Keratinocyte (primary cell): ENCODE results near the gene LTBP2. TPM values are rescaled to one million over a fixed set of nuclear protein-coding genes. Genes with fewer than 3 reads are reported as not detected.

Source experiments
- DNase-seq: peaks from one replicate; pipeline ENCODE4 v3.0.0-alpha.2; 2011; ENCODE audit warnings: low read depth, missing footprints, low spot score
- FAIRE-seq: peaks from 2 replicates; lab custom pipeline; 2011; peaks lifted over from hg19 to GRCh38; lab: Jason Lieb, UNC
- H2AFZ ChIP-seq: 2 replicates; pipeline ENCODE4 v1.6.0; 2012; ENCODE audit warnings: low read length, control low read depth, inconsistent platforms; ENCODE audit not compliant: control insufficient read depth
- H3K27ac ChIP-seq: 2 replicates; pipeline ENCODE4 v1.5.1; 2011; ENCODE audit warnings: low read length; ENCODE audit not compliant: control insufficient read depth, insufficient read depth
- H3K27me3 ChIP-seq: 3 replicates; pipeline ENCODE4 v1.6.0; 2011; ENCODE audit warnings: low read length; ENCODE audit not compliant: control insufficient read depth, insufficient read depth; ENCODE audit errors: extremely low read depth
- H3K36me3 ChIP-seq, 2 experiments: 2 replicates in 1 of 2; 3 replicates in 1 of 2; pipeline ENCODE4 v1.5.1; 2011; ENCODE audit warnings: low read length in 2 of 2, mild to moderate bottlenecking in 1 of 2; ENCODE audit not compliant: control insufficient read depth in 2 of 2, insufficient read depth in 2 of 2; ENCODE audit errors: extremely low read depth in 1 of 2
- H3K4me1 ChIP-seq: 3 replicates; pipeline ENCODE4 v1.5.1; 2011; ENCODE audit warnings: low read length; ENCODE audit not compliant: control insufficient read depth, insufficient read depth; ENCODE audit errors: extremely low read depth
- H3K4me2 ChIP-seq: 3 replicates; pipeline ENCODE4 v1.6.0; 2011; ENCODE audit warnings: low read depth, low read length; ENCODE audit not compliant: control insufficient read depth, insufficient read depth; ENCODE audit errors: extremely low read depth
- H3K4me3 ChIP-seq, 3 experiments: fragments of 200-600 bp in 1 of 3; sonication (generic) in 1 of 3; 2 replicates in 2 of 3; 3 replicates in 1 of 3; pipeline ENCODE4 v1.5.1; 2011 to 2016; ENCODE audit warnings: low read length in 3 of 3, mild to moderate bottlenecking in 3 of 3, control low read depth in 2 of 3, inconsistent platforms in 1 of 3, low read depth in 1 of 3, mixed read lengths in 1 of 3, mixed run types in 1 of 3, moderate library complexity in 1 of 3; ENCODE audit not compliant: control insufficient read depth in 2 of 3, insufficient read depth in 2 of 3; ENCODE audit errors: extremely low read depth in 1 of 3
- H3K79me2 ChIP-seq: 2 replicates; pipeline ENCODE4 v1.6.0; 2012; ENCODE audit warnings: low read length; ENCODE audit not compliant: control insufficient read depth, insufficient read depth
- H3K9ac ChIP-seq: 3 replicates; pipeline ENCODE4 v1.6.0; 2011; ENCODE audit warnings: low read length; ENCODE audit not compliant: control insufficient read depth, insufficient read depth; ENCODE audit errors: extremely low read depth
- H3K9me1 ChIP-seq: 3 replicates; pipeline ENCODE4 v1.6.0; 2011; ENCODE audit warnings: low read length; ENCODE audit not compliant: control insufficient read depth, insufficient read depth; ENCODE audit errors: extremely low read depth
- H3K9me3 ChIP-seq: 2 replicates; pipeline ENCODE4 v1.5.1; 2012; ENCODE audit warnings: low read depth, low read length; ENCODE audit not compliant: control insufficient read depth
- H4K20me1 ChIP-seq: 3 replicates; pipeline ENCODE4 v1.6.0; 2011; ENCODE audit warnings: low read length; ENCODE audit not compliant: control insufficient read depth, insufficient read depth; ENCODE audit errors: extremely low read depth
- EZH2 ChIP-seq: IDR thresholded peaks from one replicate; pipeline ENCODE4 v1.6.1; 2012; ENCODE audit warnings: inconsistent platforms, mild to moderate bottlenecking, low read length, moderate library complexity
- dilution Hi-C: fragments of 300-500 bp; cut with MboI; formaldehyde crosslinking; loops from one replicate; pipeline ENCODE4 v1.7.0; 2020; ENCODE audit warnings: low sequenced_read_pairs; ENCODE audit not compliant: extremely low pct_ligation_motif_present
- polyA plus RNA-seq, 5 experiments: library from polyadenylated mRNA; depleted of rRNA in 3 of 5; stranded (reverse) in 3 of 5; stranded (forward) in 1 of 5; unstranded in 1 of 5; fragments of >200 nt; gene quantifications; 1 replicate in 1 of 5; 2 replicates in 3 of 5; 3 replicates in 1 of 5; pipeline versions ENCODE4 v1.2.1 to v1.2.3, GENCODE V29; 2011 to 2012; ENCODE audit warnings: missing spikeins in 2 of 5, low read depth in 1 of 5, low replicate concordance in 1 of 5
- TF ChIP-seq, protein P1 (sequence below), 3 experiments: IDR thresholded peaks in 1 of 3; conservative IDR thresholded peaks in 1 of 3; optimal IDR thresholded peaks in 1 of 3; 2 replicates in 2 of 3; 3 replicates in 1 of 3; pipeline versions ENCODE3 to v1.5.1; 2011; ENCODE audit warnings: low read length in 3 of 3, mild to moderate bottlenecking in 3 of 3, moderate library complexity in 2 of 3, control low read depth in 1 of 3, inconsistent platforms in 1 of 3; ENCODE audit not compliant: insufficient read depth in 2 of 3; ENCODE audit errors: extremely low read depth in 1 of 3

LTBP2 gene
- polyA plus RNA-seq, 1 donor (not counting 4 experiments of a cell fraction or from before 2014, with no cell fraction given) = 23.9 TPM

DNA sequence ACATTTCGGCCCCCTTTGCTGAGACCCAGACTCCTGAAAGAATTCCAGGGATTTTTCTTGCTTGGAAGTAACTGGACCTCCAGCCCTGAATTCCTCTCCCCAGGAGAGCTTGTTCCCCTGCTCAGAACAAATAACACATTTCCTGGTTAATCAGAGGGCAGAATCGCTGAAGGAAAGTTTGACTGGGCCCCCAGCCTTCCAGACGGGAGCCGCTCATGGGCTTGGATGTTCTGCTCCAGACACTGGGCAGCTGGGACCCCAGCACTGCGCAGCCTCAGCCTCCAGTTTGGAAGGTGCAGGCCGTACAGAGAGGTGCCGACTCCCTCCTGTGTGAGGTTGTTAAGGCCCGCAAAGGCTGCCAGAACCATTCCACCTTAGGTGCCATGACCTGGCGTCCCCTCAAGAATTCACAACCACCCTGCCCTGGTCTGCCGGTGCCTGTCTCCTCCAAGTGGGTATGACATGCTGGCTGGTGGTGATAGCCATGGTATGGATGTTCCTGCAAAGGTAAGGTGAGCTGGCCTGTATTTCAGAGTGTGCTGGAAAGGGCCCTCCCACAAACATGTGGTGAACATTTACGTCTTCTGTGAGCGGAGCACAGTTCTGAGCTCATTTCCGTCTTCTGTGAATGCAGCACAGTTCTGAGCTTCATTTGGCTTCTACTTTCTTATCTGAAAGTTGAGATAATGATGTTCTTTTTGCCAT, 5.1 kb upstream of the LTBP2 start:
- no peak for DNase-seq
- dilution Hi-C loops = no loop called here
- H3K9ac ChIP-seq = peak overlapping the region; percentile 46

DNA sequence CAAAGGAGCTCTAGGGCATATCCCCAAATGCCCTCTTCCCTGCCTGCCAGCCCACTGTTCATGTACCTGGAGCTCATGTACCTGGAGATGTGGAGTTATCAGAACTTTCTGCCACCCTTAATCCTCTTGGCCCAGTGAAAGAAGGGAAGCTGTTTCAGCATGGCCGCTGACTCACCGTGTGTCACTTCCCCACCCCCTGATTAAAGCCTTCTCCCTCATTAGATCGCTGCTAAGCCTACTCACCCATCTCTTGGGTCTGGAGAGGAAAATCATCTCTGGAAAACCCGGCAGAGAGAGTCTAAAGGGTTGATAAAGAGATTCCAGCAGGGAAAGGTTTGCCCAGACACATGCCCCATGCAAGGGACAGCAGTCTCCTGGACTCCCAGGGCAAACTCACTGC, 4.5 kb upstream of the LTBP2 start:
- Histone ChIP-seq H4K20me1 (no peaks in the 10 kb centered on the region), H3K79me2 (peaks cover 9% of the 10 kb centered on the region), H3K9ac (peak overlapping the region; percentile 46), H3K36me3 (no peaks in the 10 kb centered on the region), H3K4me2 (peak overlapping the region; percentile 54), H3K4me3 (peak overlapping the region; percentile 9 to 28 (median 11)), H3K9me1 (no peaks in the 10 kb centered on the region), H2AFZ (no peak overlapping the region), H3K9me3 (no peaks in the 10 kb centered on the region), H3K4me1 (peaks cover 83% of the 10 kb centered on the region), H3K27ac (peak overlapping the region; percentile 82), H3K27me3 (no peaks in the 10 kb centered on the region)
- TF ChIP-seq EZH2 = no peak
- TF ChIP-seq, protein P1, sequence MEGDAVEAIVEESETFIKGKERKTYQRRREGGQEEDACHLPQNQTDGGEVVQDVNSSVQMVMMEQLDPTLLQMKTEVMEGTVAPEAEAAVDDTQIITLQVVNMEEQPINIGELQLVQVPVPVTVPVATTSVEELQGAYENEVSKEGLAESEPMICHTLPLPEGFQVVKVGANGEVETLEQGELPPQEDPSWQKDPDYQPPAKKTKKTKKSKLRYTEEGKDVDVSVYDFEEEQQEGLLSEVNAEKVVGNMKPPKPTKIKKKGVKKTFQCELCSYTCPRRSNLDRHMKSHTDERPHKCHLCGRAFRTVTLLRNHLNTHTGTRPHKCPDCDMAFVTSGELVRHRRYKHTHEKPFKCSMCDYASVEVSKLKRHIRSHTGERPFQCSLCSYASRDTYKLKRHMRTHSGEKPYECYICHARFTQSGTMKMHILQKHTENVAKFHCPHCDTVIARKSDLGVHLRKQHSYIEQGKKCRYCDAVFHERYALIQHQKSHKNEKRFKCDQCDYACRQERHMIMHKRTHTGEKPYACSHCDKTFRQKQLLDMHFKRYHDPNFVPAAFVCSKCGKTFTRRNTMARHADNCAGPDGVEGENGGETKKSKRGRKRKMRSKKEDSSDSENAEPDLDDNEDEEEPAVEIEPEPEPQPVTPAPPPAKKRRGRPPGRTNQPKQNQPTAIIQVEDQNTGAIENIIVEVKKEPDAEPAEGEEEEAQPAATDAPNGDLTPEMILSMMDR (optimal IDR thresholded peaks at IDR 0.05 in 1 of 3, IDR thresholded peaks at IDR 0.05 in 1 of 3, conservative IDR thresholded peaks at IDR 0.05 in 1 of 3; ENCODE audit: extremely low read depth in 1 of 3, insufficient read depth in 2 of 3, low read length in 3 of 3) = no peak
- dilution Hi-C loops = no loop called here
- DNase-seq (peak; percentile 60), FAIRE-seq (peak; percentile 89)

More for the DNA sequence above, 5.1 kb upstream of the LTBP2 start:
- no peaks in the 10 kb centered on the region for H3K9me3 ChIP-seq
- no peaks in the 10 kb centered on the region for H4K20me1 ChIP-seq
- H3K4me2 ChIP-seq = peak overlapping the region; percentile 54
- no peaks in the 10 kb centered on the region for H3K36me3 ChIP-seq
- no peaks in the 10 kb centered on the region for H3K27me3 ChIP-seq
- no peak for TF ChIP-seq EZH2
- TF ChIP-seq, protein P1 (optimal IDR thresholded peaks at IDR 0.05 in 1 of 3, IDR thresholded peaks at IDR 0.05 in 1 of 3, conservative IDR thresholded peaks at IDR 0.05 in 1 of 3; ENCODE audit: extremely low read depth in 1 of 3, insufficient read depth in 2 of 3, low read length in 3 of 3) = no peak
- H2AFZ ChIP-seq = no peak overlapping the region
- H3K27ac ChIP-seq = peak overlapping the region; percentile 82
- H3K4me3 ChIP-seq = no peak overlapping the region
- H3K4me1 ChIP-seq = peaks cover 90% of the 10 kb centered on the region
- no peak for FAIRE-seq
- H3K9me1 ChIP-seq = no peaks in the 10 kb centered on the region
- peaks cover 7% of the 10 kb centered on the region for H3K79me2 ChIP-seq
